RWPE1 (cell line): ENCODE data around the gene SDC1.

Experiments
- CTCF ChIA-PET: fragments of 350-600 bp; sonication (Branson Sonifier 250); formaldehyde crosslinking; extraction: SDS; loops from one replicate; lab custom pipeline; 2021; lab: Yijun Ruan, JAX
- POLR2A ChIA-PET: fragments of 400-600 bp; formaldehyde crosslinking; extraction: SDS; loops from one replicate; lab custom pipeline; 2020; ENCODE audit warnings: antibody characterized with exemption; ENCODE audit not compliant: low non-redundant PET; lab: Yijun Ruan, JAX
- DNase-seq: peaks from one replicate; pipeline ENCODE4 v3.0.0; 2012; ENCODE audit warnings: low spot score
- H3K27ac ChIP-seq: fragments of 450-650 bp; 2 replicates; pipeline ENCODE4 v1.5.1; 2017
- CTCF ChIP-seq: fragments of 450-650 bp; conservative IDR thresholded peaks from 2 replicates; pipeline ENCODE4 v1.5.1; 2017; ENCODE audit warnings: low read depth, mild to moderate bottlenecking

The SDC1 gene

GRCh38 chr2:20216130-20217025, 8.6 kb downstream of the SDC1 start:
- peak overlapping the region; percentile 100 for H3K27ac ChIP-seq
- no peak for TF ChIP-seq CTCF
- ChIA-PET CTCF (interaction anchor here (0.7 to 1.7 kb wide), 2 partner anchors 9 to 113 kb away, joined by 3 to 13 read pairs; partner anchors contain the start of gene SDC1), POLR2A (interaction anchor here (0.5 kb wide), 1 partner anchor 9 kb away, joined by 3 read pairs; the partner anchor contains the start of gene SDC1)
- DNase-seq: no peak

GRCh38 chr2:20215183-20216040, 9.5 kb downstream of the SDC1 start:
- peak overlapping the region; percentile 100 for H3K27ac ChIP-seq
- no peak for DNase-seq
- ChIA-PET CTCF (interaction anchor here (1.7 kb wide), 1 partner anchor 10 kb away, joined by 13 read pairs; the partner anchor contains the start of gene SDC1), POLR2A (no interaction called here)
- no peak for TF ChIP-seq CTCF

- POLR2A ChIA-PET: interaction anchor here (1.9 kb wide), 1 partner anchor 10 kb away, joined by 10 read pairs; the partner anchor contains the start of gene SDC1
- CTCF ChIA-PET: interaction anchor here (1.2 kb wide), 1 partner anchor 11 kb away, joined by 3 read pairs; the partner anchor contains the start of gene SDC1
- H3K27ac ChIP-seq: peak overlapping the region; percentile 100
- DNase-seq: no peak
- TF ChIP-seq CTCF: no peak
These were observed 10.3 kb downstream of the SDC1 start for GRCh38 chr2:20214566-20215182.

GRCh38 chr2:20213651-20214565, 11.0 kb downstream of the SDC1 start:
- H3K27ac ChIP-seq: peak overlapping the region; percentile 100
- TF ChIP-seq CTCF: no peak
- CTCF ChIA-PET: interaction anchor here (1.0 to 1.2 kb wide), 2 partner anchors 11 to 108 kb away, joined by 3 read pairs; partner anchors contain the start of gene SDC1
- no peak for DNase-seq
- POLR2A ChIA-PET: interaction anchor here (1.0 to 1.9 kb wide), 3 partner anchors 9 to 30 kb away, joined by 3 to 10 read pairs (median 6); partner anchors contain the start of gene SDC1

GRCh38 chr2:20212871-20213503, 11.9 kb downstream of the SDC1 start:
- no peak for TF ChIP-seq CTCF
- H3K27ac ChIP-seq: peak overlapping the region; percentile 100
- CTCF ChIA-PET: interaction anchor here (0.9 to 1.2 kb wide), 4 partner anchors 9 to 107 kb away, joined by 3 to 9 read pairs (median 4); partner anchors contain the start of gene SDC1
- POLR2A ChIA-PET: interaction anchor here (0.8 to 1.9 kb wide), 4 partner anchors 9 to 29 kb away, joined by 3 to 10 read pairs (median 4); partner anchors contain the start of gene SDC1
- peak; percentile 94 for DNase-seq
